HepG2 (cell line): ENCODE results near the gene STK25. TPM values are rescaled to one million over a fixed set of nuclear protein-coding genes. Genes with fewer than 3 reads are reported as not detected.
A peak's percentile ranks its signal among the peaks of the same experiment; 100 is the strongest.

Experiments
- ARNT2 ChIP-seq: sonication (generic); formaldehyde crosslinking; IDR thresholded peaks from 2 replicates; pipeline ENCODE4 v1.8.0; 2022; ENCODE audit warnings: mild to moderate bottlenecking, low read depth, missing genetic modification reagents, moderate library complexity
- DNMT1 ChIP-seq: sonication (generic); formaldehyde crosslinking; IDR thresholded peaks from 2 replicates; pipeline ENCODE4 v1.5.1; 2020; ENCODE audit warnings: mild to moderate bottlenecking, missing genetic modification reagents
- FOXO1 ChIP-seq: sonication (generic); formaldehyde crosslinking; IDR thresholded peaks from 2 replicates; pipeline ENCODE4 v1.4.0; 2020; ENCODE audit warnings: missing genetic modification reagents
- IRX3 ChIP-seq: sonication (generic); formaldehyde crosslinking; IDR thresholded peaks from 2 replicates; pipeline ENCODE4 v1.8.1; 2023; ENCODE audit warnings: mild to moderate bottlenecking, low read depth, missing genetic modification reagents, borderline replicate concordance
- MTF2 ChIP-seq: sonication (generic); formaldehyde crosslinking; IDR thresholded peaks from 2 replicates; pipeline ENCODE4 v1.5.0; 2020; ENCODE audit warnings: missing genetic modification reagents, borderline replicate concordance
- RBAK ChIP-seq: sonication (generic); formaldehyde crosslinking; IDR thresholded peaks from 2 replicates; pipeline ENCODE4 v1.5.1; 2020; ENCODE audit warnings: mild to moderate bottlenecking, missing genetic modification reagents
- ZNF232 ChIP-seq: sonication (generic); formaldehyde crosslinking; IDR thresholded peaks from 2 replicates; pipeline ENCODE4 v1.4.0; 2020; ENCODE audit warnings: missing genetic modification reagents, borderline replicate concordance
- ZNF607 ChIP-seq: sonication (generic); formaldehyde crosslinking; IDR thresholded peaks from 2 replicates; pipeline ENCODE4 v1.5.1; 2020; ENCODE audit warnings: missing genetic modification reagents, mild to moderate bottlenecking, borderline replicate concordance
- polyA plus RNA-seq, 8 experiments: library from polyadenylated mRNA; depleted of rRNA in 3 of 8; stranded (reverse) in 7 of 8; unstranded in 1 of 8; fragments of >200 nt; fragmentation: Illumina TruSeq in 4 of 8; extraction: Trizol in 4 of 8; gene quantifications; 2 replicates each; pipeline versions ENCODE4 v1.2.1 to v1.2.3, GENCODE V29; 2011 to 2016; ENCODE audit warnings: low read depth in 4 of 8, missing spikeins in 1 of 8, mixed read lengths in 1 of 8; ENCODE audit not compliant: insufficient read depth in 1 of 8
- total RNA-seq, 5 experiments: library from RNA; depleted of rRNA; stranded (reverse); fragments of >200 nt; fragmentation: Illumina TruSeq; extraction: Trizol; gene quantifications; 2 replicates each; pipeline ENCODE4 v1.2.3, GENCODE V29; 2016; ENCODE audit warnings: low read depth in 1 of 5
- TF ChIP-seq, protein P1 (sequence below): sonication (generic); formaldehyde crosslinking; IDR thresholded peaks from 2 replicates; pipeline ENCODE4 v1.4.0; 2020; ENCODE audit warnings: mild to moderate bottlenecking, missing genetic modification reagents
- TF ChIP-seq, protein P2 (sequence below): sonication (generic); formaldehyde crosslinking; IDR thresholded peaks from 2 replicates; pipeline ENCODE4 v1.4.0; 2020; ENCODE audit warnings: mild to moderate bottlenecking, missing genetic modification reagents
- TF ChIP-seq, protein P3 (sequence below): sonication (generic); formaldehyde crosslinking; IDR thresholded peaks from 2 replicates; pipeline ENCODE4 v1.8.0; 2022; ENCODE audit warnings: mild to moderate bottlenecking, missing genetic modification reagents, moderate library complexity
- TF ChIP-seq, protein P4 (sequence below): IDR thresholded peaks from 2 replicates; pipeline ENCODE4 v1.6.1; 2016; ENCODE audit warnings: low read depth

STK25 gene
- total and polyA plus RNA-seq, 2 of the 13 experiments (the other 11 are each of a cell fraction or from before 2014, with no cell fraction given): 177 to 481 TPM

DNA sequence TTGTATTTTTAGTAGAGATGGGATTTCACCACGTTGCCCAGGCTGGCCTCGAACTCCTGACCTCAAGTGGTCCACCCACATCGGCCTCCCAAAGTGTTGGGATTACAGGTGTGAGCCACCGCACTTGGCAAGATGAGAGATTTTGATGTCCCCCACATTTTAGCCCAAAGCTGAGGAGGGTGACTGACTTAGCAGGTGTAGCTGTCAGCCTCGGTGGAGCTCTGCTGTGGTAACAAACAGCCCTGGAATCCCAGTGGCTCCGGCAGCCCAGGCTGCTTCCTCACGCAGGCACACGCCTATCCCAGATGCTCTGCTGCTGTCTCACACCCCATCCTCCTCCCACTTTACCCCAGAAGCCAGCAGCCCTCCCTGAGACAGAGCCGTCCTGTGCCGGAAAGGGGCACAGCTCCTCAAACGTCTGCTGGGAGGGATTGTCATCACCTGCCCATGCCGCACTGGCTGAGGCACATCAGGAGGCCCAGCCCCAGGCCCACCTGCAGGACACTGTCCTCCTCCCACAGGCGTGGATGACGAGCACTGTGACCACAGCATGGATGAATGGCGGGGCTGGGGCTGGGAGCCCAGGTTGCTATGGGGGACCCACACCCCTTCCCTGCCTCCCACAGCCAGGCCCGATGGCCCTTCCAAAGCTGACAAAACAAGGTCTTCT, 39.5 kb upstream of the STK25 start (continued):
- TF ChIP-seq MTF2 (CRISPR knock-in tag) (no peak), ARNT2 (no peak), RBAK (CRISPR knock-in tag) (peak; percentile 99), ZNF607 (CRISPR knock-in tag) (no peak), DNMT1 (CRISPR knock-in tag) (0 out of 2 replicates have a peak, but pooled peaks have one; percentile 39), IRX3 (CRISPR knock-in tag) (0 out of 2 replicates have a peak, but pooled peaks have one; percentile 18), ZNF232 (CRISPR knock-in tag) (no peak), FOXO1 (no peak)
- TF ChIP-seq, protein P1, sequence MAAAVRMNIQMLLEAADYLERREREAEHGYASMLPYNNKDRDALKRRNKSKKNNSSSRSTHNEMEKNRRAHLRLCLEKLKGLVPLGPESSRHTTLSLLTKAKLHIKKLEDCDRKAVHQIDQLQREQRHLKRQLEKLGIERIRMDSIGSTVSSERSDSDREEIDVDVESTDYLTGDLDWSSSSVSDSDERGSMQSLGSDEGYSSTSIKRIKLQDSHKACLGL (CRISPR knock-in tag): no peak
- TF ChIP-seq, protein P2, sequence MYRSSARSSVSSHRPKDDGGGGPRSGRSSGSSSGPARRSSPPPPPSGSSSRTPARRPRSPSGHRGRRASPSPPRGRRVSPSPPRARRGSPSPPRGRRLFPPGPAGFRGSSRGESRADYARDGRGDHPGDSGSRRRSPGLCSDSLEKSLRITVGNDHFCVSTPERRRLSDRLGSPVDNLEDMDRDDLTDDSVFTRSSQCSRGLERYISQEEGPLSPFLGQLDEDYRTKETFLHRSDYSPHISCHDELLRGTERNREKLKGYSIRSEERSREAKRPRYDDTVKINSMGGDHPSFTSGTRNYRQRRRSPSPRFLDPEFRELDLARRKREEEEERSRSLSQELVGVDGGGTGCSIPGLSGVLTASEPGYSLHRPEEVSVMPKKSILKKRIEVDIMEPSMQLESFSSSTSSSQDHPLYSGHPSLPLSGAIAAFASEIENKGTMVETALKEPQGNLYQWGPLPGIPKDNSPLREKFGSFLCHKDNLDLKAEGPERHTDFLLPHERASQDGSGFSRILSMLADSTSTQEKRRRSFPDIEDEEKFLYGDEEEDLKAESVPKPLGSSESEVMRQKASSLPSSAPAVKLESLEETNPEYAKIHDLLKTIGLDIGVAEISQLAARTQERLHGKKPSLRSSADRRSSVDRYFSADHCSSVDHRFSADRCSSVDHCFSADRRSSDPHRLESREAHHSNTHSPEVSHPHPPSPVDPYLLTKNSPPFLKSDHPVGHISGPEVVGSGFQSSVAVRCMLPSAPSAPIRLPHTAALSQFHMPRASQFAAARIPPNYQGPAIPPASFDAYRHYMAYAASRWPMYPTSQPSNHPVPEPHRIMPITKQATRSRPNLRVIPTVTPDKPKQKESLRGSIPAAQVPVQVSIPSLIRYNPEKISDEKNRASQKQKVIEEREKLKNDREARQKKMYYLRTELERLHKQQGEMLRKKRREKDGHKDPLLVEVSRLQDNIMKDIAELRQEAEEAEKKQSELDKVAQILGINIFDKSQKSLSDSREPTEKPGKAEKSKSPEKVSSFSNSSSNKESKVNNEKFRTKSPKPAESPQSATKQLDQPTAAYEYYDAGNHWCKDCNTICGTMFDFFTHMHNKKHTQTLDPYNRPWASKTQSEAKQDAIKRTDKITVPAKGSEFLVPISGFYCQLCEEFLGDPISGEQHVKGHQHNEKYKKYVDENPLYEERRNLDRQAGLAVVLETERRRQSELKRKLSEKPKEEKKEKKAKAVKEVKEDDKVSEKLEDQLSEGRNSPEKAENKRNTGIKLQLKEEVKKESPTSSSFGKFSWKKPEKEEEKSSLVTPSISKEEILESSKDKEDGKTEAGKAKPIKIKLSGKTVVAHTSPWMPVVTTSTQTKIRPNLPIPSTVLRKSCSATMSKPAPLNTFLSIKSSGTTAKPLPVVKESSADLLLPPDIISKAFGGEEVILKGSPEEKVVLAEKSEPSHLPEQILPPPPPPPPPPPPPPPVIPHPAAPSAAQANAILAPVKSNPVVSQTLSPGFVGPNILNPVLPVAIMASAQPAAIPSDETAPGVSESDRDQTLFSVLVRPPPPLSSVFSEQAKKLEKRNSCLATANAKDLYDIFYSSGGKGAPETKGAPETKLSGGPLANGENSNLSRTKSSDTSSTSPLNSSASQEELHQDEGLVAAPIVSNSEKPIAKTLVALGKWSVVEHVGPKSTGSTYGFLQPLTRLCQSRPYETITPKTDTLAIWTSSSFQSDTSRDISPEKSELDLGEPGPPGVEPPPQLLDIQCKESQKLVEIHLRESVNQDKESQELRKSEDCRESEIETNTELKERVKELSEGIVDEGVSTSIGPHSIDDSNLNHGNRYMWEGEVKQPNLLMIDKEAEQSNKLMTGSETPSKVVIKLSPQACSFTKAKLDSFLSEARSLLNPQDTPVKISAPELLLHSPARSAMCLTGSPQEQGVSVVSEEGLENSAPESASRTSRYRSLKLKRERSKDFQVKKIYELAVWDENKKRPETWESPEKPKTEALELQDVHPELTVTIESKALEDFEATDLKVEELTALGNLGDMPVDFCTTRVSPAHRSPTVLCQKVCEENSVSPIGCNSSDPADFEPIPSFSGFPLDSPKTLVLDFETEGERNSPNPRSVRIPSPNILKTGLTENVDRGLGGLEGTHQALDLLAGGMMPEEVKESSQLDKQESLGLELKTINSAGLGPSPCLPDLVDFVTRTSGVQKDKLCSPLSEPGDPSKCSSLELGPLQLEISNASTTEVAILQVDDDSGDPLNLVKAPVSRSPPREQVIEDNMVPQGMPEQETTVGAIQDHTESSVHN (CRISPR knock-in tag): no peak
- TF ChIP-seq, protein P3, sequence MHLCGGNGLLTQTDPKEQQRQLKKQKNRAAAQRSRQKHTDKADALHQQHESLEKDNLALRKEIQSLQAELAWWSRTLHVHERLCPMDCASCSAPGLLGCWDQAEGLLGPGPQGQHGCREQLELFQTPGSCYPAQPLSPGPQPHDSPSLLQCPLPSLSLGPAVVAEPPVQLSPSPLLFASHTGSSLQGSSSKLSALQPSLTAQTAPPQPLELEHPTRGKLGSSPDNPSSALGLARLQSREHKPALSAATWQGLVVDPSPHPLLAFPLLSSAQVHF (CRISPR knock-in tag): peak; percentile 45; the same call in 1 of the 2 replicates
- TF ChIP-seq, protein P4, sequence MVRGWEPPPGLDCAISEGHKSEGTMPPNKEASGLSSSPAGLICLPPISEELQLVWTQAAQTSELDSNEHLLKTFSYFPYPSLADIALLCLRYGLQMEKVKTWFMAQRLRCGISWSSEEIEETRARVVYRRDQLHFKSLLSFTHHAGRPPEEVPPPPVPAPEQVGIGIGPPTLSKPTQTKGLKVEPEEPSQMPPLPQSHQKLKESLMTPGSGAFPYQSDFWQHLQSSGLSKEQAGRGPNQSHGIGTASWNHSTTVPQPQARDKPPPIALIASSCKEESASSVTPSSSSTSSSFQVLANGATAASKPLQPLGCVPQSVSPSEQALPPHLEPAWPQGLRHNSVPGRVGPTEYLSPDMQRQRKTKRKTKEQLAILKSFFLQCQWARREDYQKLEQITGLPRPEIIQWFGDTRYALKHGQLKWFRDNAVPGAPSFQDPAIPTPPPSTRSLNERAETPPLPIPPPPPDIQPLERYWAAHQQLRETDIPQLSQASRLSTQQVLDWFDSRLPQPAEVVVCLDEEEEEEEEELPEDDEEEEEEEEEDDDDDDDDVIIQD (CRISPR knock-in tag): no peak
- TF ChIP-seq, all 625 proteins: peak for 13
